Adrenal gland (tissue), 12 donors: ENCODE results near the gene N4BP2L2. TPM values are rescaled to one million over a fixed set of nuclear protein-coding genes. Genes with fewer than 3 reads are reported as not detected.

Experiments
- DNase-seq, 7 donors: peaks; one replicate each; pipeline ENCODE4 v3.0.0-alpha.2; 2019 to 2020
- H3K27ac ChIP-seq, 5 donors: fragments of 200-600 bp; sonication (generic) in 4 of 5; 1 replicate in 3 of 5; 2 replicates in 2 of 5; pipeline versions ENCODE4 v1.5.1 to v1.8.0; 2016 to 2020; ENCODE audit warnings: mild to moderate bottlenecking in 1 of 5
- H3K27me3 ChIP-seq: fragments of 200-600 bp; 2 replicates; pipeline ENCODE4 v1.8.0; 2021
- H3K36me3 ChIP-seq, 2 donors: fragments of 200-600 bp; replicated peaks in 1 of 2; 1 replicate in 1 of 2; 2 replicates in 1 of 2; pipeline versions ENCODE4 v1.5.1 to v1.8.0; 2018 to 2022
- H3K4me1 ChIP-seq, 2 donors: fragments of 200-600 bp; replicated peaks in 1 of 2; 1 replicate in 1 of 2; 2 replicates in 1 of 2; pipeline versions ENCODE4 v1.5.1 to v1.8.0; 2018 to 2021
- H3K4me3 ChIP-seq, 4 donors: fragments of 200-600 bp; sonication (generic) in 3 of 4; one replicate each; pipeline ENCODE4 v1.5.1; 2016 to 2018
- H3K9me3 ChIP-seq, 3 donors: fragments of 200-600 bp; sonication (generic) in 1 of 3; replicated peaks in 1 of 3; 1 replicate in 2 of 3; 2 replicates in 1 of 3; pipeline versions ENCODE4 v1.5.1 to v1.8.0; 2016 to 2021
- POLR2A ChIP-seq, 2 donors: fragments of 450-650 bp; IDR thresholded peaks; one replicate each; pipeline ENCODE4 v1.6.1; 2017; ENCODE audit warnings: antibody characterized with exemption in 2 of 2, mild to moderate bottlenecking in 2 of 2, moderate library complexity in 1 of 2
- WGBS, 4 donors: extraction: QIAGEN DNeasy Blood & Tissue Kit in 2 of 4; methylation state at CpG; one replicate each; pipeline versions ENCODE4 v1.1.5 to v1.1.7; 2013 to 2017; 5-methylcytosine and 5-hydroxymethylcytosine counted together
- intact Hi-C, 2 donors: fragments of 100-400 bp; cut with DNase I; formaldehyde crosslinking; loops; one replicate each; pipeline versions ENCODE4 v1.14.1 to v1.15.0; 2022 to 2023
- polyA plus RNA-seq, 3 donors: library from polyadenylated mRNA; stranded (reverse); fragments of 200-250 nt in 2 of 3; fragments of 350-450 nt in 1 of 3; fragmentation: Illumina TruSeq in 1 of 3; extraction: RNeasy Lipid Tissue Mini Kit (QIAGEN cat#74804) in 1 of 3; gene quantifications; one replicate each; pipeline ENCODE4 v1.2.3, GENCODE V29; 2013 to 2014
- total RNA-seq, 9 donors: library from RNA; depleted of rRNA in 4 of 9; stranded (reverse); fragments of >200 nt in 4 of 9; fragments of 120-200 nt in 1 of 9; fragmentation: NEBNext Ultra II Directional in 1 of 9; extraction: Animal tissue kit (Norgen Biotek cat#: 25700) in 1 of 9; gene quantifications; one replicate each; pipeline versions ENCODE4 v1.1.0 to v1.2.4, GENCODE V29; 2013 to 2023
- TF ChIP-seq, protein P1 (sequence below), 6 experiments: fragments of 450-650 bp in 4 of 6; fragments of 200-600 bp in 2 of 6; sonication (generic) in 1 of 6; IDR thresholded peaks; 1 replicate in 5 of 6; 2 replicates in 1 of 6; pipeline versions ENCODE4 v1.5.1 to v1.8.0; 2016 to 2021; ENCODE audit warnings: antibody characterized with exemption in 6 of 6, mild to moderate bottlenecking in 2 of 6, moderate library complexity in 1 of 6
- donor health status: healthy with polysubstance abuse.
- donor health status: Bipolar disorder and iron deficiency.
- donor health status: DM: yes; HTN: yes; CAD: no.
- donor health status: DM: no; HTN: no; CAD: no.
- donor health status: DM: no; HTN: no; CAD: no.
- donor health status: DM: yes; HTN: yes; CAD: no.

Gene N4BP2L2
- total and polyA plus RNA-seq, 12 donors = 34.1 to 321 (median 117) TPM

DNA sequence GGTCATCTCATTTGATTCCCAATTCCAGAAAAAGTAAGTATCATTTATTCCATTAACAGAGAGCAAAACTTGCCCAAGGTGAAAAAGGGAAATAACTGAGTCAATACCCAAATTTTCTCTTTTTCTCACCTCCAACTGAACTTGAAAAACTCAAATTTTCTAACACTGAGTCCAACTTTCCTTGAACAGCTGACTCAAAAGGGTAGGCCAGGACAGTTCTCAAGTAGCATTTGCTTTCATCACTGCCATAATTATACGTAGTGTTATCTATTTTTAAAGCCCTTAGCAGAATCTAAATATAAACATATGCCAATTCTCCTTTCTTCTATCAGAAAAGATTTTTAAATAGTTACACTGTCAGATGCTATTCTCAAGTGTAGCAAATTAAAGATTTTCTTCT, 3.5 kb downstream of the N4BP2L2 start:
- peaks cover 33 to 65% of the 10 kb centered on the region in 2 donors for H3K4me1 ChIP-seq
- H3K27ac ChIP-seq = no peak overlapping the region
- H3K36me3 ChIP-seq = peaks cover 0 to 9% of the 10 kb centered on the region in 2 donors
- 11 to 34% (median 27%) methylated on average over 1 of the region's 1 CpG for WGBS, 4 donors
- intact Hi-C loops = loop anchor here in 1 of 2 donors (10.0 kb wide), 1 partner anchor 110 kb away; the partner anchor contains the start of gene N4BP2L1
- no peak for DNase-seq
- TF ChIP-seq, protein P1, sequence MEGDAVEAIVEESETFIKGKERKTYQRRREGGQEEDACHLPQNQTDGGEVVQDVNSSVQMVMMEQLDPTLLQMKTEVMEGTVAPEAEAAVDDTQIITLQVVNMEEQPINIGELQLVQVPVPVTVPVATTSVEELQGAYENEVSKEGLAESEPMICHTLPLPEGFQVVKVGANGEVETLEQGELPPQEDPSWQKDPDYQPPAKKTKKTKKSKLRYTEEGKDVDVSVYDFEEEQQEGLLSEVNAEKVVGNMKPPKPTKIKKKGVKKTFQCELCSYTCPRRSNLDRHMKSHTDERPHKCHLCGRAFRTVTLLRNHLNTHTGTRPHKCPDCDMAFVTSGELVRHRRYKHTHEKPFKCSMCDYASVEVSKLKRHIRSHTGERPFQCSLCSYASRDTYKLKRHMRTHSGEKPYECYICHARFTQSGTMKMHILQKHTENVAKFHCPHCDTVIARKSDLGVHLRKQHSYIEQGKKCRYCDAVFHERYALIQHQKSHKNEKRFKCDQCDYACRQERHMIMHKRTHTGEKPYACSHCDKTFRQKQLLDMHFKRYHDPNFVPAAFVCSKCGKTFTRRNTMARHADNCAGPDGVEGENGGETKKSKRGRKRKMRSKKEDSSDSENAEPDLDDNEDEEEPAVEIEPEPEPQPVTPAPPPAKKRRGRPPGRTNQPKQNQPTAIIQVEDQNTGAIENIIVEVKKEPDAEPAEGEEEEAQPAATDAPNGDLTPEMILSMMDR (IDR thresholded peaks at IDR 0.05) = no peak
- no peak for TF ChIP-seq POLR2A (IDR thresholded peaks at IDR 0.05)
- no peaks in the 10 kb centered on the region for H3K27me3 ChIP-seq
- H3K9me3 ChIP-seq = no peaks in the 10 kb centered on the region
- H3K4me3 ChIP-seq = no peak overlapping the region

DNA sequence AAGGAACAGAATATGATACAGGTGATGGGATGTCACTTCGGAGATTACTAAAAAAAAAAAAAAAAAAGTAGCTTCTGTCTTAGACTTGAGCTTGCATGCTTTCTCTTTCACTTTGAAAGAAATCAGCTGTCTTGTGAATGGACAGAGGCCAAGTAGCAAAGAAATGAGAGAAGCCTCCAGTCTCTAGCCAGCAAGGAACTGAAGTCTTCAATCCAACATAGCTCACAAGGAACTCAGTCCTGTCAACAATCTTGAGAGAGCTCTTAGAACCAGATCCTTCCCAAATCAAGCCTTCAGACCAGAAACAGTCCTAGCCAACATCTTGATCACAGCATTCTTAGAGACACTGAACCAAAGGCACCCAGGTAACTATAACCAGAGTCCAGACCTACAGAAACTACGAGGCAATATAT, 7.7 kb downstream of the N4BP2L2 start:
- Histone ChIP-seq H3K27ac (peak overlapping the region in 1 of 5 donors; percentile 28), H3K4me3 (peak overlapping the region in 1 of 4 donors; percentile 3)

DNA sequence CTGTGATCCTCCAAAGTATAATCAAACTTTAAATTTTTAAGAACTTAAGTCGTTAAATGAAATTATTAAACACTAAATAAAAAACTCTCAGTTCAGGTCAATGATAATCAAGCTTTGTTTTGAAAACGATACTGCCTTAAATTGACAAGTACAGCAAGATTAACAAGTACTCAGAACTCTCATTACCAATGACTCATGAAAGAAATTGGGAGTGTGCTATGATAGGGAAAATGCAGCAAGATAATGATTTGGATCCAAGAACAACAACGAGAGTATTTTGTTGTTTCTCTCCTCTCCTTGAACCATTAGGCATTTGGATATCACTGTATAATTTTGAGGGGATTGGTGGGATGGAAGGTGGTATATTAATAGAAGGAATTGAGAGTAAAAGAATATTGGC, 10.2 kb downstream of the N4BP2L2 start:
- peaks cover 13 to 57% of the 10 kb centered on the region in 2 donors for H3K4me1 ChIP-seq
- peaks cover 0 to 3% of the 10 kb centered on the region in 2 donors for H3K36me3 ChIP-seq
- DNase-seq = no peak
- H3K27me3 ChIP-seq = no peaks in the 10 kb centered on the region
- H3K9me3 ChIP-seq = no peaks in the 10 kb centered on the region
- no peak for TF ChIP-seq POLR2A (IDR thresholded peaks at IDR 0.05)
- TF ChIP-seq, protein P1 (IDR thresholded peaks at IDR 0.05) = no peak
- intact Hi-C loops = no loop called here
- H3K4me3 ChIP-seq = no peak overlapping the region
- H3K27ac ChIP-seq = peak overlapping the region in 1 of 5 donors; percentile 25
- 28 to 41% (median 37%) methylated on average over 3 of the region's 3 CpGs for WGBS, 4 donors

More for the DNA sequence above, 7.7 kb downstream of the N4BP2L2 start:
- H3K9me3 ChIP-seq = no peaks in the 10 kb centered on the region
- intact Hi-C loops = loop anchor here in 1 of 2 donors (10.0 kb wide), 1 partner anchor 106 kb away; the partner anchor contains the start of gene N4BP2L1
- DNase-seq = peak in 3 of 7 donors; percentile 24 to 35 (median 25)
- WGBS, 4 donors = 38 to 47% (median 45%) methylated on average over 2 of the region's 2 CpGs
- peaks cover 22 to 79% of the 10 kb centered on the region in 2 donors for H3K4me1 ChIP-seq
- no peaks in the 10 kb centered on the region for H3K27me3 ChIP-seq
- peaks cover 0 to 11% of the 10 kb centered on the region in 2 donors for H3K36me3 ChIP-seq
- TF ChIP-seq POLR2A (IDR thresholded peaks at IDR 0.05) = no peak
- TF ChIP-seq, protein P1 (IDR thresholded peaks at IDR 0.05) = no peak

DNA sequence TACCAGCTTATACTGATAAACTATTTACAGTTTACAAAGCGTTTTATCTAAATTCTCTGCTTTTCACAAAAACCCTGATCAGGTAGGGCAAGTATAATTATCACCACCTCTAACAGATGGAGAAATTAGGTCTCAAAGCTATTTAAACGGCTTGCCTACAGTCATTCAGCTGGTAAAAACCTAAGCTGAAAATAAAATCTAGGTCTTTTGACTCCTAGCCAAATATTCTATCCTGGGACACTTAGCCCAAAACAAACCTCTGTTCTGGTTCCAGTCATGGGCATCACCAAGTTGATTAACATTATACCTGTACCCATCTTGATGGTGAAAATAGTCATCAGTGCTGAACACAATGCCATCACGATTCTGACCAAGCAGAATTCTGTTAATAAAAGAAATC, 11.4 kb downstream of the N4BP2L2 start:
- Histone ChIP-seq H3K4me3 (no peak overlapping the region), H3K27me3 (no peaks in the 10 kb centered on the region), H3K4me1 (peaks cover 13 to 51% of the 10 kb centered on the region in 2 donors), H3K27ac (no peak overlapping the region), H3K9me3 (no peaks in the 10 kb centered on the region), H3K36me3 (peaks cover 0 to 3% of the 10 kb centered on the region in 2 donors)
- no peak for DNase-seq
- WGBS, 4 donors = 83 to 90% (median 87%) methylated on average over 3 of the region's 3 CpGs
- intact Hi-C loops = no loop called here
- TF ChIP-seq, protein P1 (IDR thresholded peaks at IDR 0.05) = no peak
- TF ChIP-seq POLR2A (IDR thresholded peaks at IDR 0.05) = no peak
